ENCODE measurements around the gene PPP1R1B.

GRCh38 chr17:39666231-39666600 lies 39.5 kb downstream of the PPP1R1B start:
- TF ChIP-seq MAX (IDR thresholded peaks at IDR 0.05) = no peak
- no peak for TF ChIP-seq YY1 (IDR thresholded peaks at IDR 0.05; ENCODE audit: low read depth)
- no peak for TF ChIP-seq EGR1 (IDR thresholded peaks at IDR 0.05)
- no peak for TF ChIP-seq TAF1 (IDR thresholded peaks at IDR 0.05; ENCODE audit: low read depth)
- TF ChIP-seq REST (IDR thresholded peaks at IDR 0.05; ENCODE audit: low read depth) = no peak

All from Ishikawa (cell line).